DND-41 (cell line): ENCODE results near the gene SENP3.

Experiments
- ATAC-seq: fragments of 200-7000 bp; cut with Tn5 transposase; 3 replicates; pipeline ENCODE4 v1.9.1; 2021; ENCODE audit warnings: low read depth; ENCODE audit not compliant: insufficient read depth
- DNase-seq: peaks from one replicate; pipeline ENCODE4 v3.0.0-alpha.2; 2020
- H2AFZ ChIP-seq: 2 replicates; pipeline ENCODE4 v1.6.0; 2012; ENCODE audit warnings: low read depth, low read length
- H3K27ac ChIP-seq: 2 replicates; pipeline ENCODE4 v1.5.1; 2012; ENCODE audit warnings: low read length, inconsistent platforms
- H3K27me3 ChIP-seq: fragments of 200-600 bp; sonication (generic); 2 replicates; pipeline ENCODE4 v1.6.0; 2012; ENCODE audit warnings: low read length, mild to moderate bottlenecking, inconsistent platforms; ENCODE audit not compliant: insufficient read depth, poor library complexity
- H3K36me3 ChIP-seq: 2 replicates; pipeline ENCODE4 v1.5.1; 2012; ENCODE audit warnings: low read length, inconsistent platforms; ENCODE audit not compliant: insufficient read depth
- H3K4me1 ChIP-seq: 2 replicates; pipeline ENCODE4 v1.5.1; 2012; ENCODE audit warnings: mild to moderate bottlenecking, low read length; ENCODE audit not compliant: insufficient read depth
- H3K4me2 ChIP-seq: 2 replicates; pipeline ENCODE4 v1.6.0; 2012; ENCODE audit warnings: mild to moderate bottlenecking, moderate library complexity, low read length, inconsistent platforms; ENCODE audit not compliant: insufficient read depth
- H3K4me3 ChIP-seq, 2 experiments: fragments of 200-600 bp in 1 of 2; shearing (Covaris generic) in 1 of 2; 2 replicates each; pipeline ENCODE4 v1.5.1; 2012 to 2016; ENCODE audit warnings: inconsistent platforms in 2 of 2, low read length in 2 of 2, mild to moderate bottlenecking in 2 of 2, low read depth in 1 of 2, moderate library complexity in 1 of 2
- H3K79me2 ChIP-seq: 2 replicates; pipeline ENCODE4 v1.6.0; 2012; ENCODE audit warnings: low read length, inconsistent platforms; ENCODE audit not compliant: insufficient read depth
- H3K9ac ChIP-seq: 2 replicates; pipeline ENCODE4 v1.6.0; 2012; ENCODE audit warnings: low read depth, mild to moderate bottlenecking, inconsistent platforms, low read length, moderate library complexity
- H3K9me3 ChIP-seq: 2 replicates; pipeline ENCODE4 v1.5.1; 2012; ENCODE audit warnings: low read length, moderate library complexity, mild to moderate bottlenecking, inconsistent platforms; ENCODE audit not compliant: insufficient read depth, severe bottlenecking
- H4K20me1 ChIP-seq: 2 replicates; pipeline ENCODE4 v1.6.0; 2012; ENCODE audit warnings: low read length; ENCODE audit not compliant: insufficient read depth
- EZH2 ChIP-seq: IDR thresholded peaks from 3 replicates; pipeline ENCODE4 v1.6.1; 2012; ENCODE audit warnings: borderline replicate concordance, low read depth, mild to moderate bottlenecking, moderate library complexity, low read length, inconsistent platforms; ENCODE audit not compliant: severe bottlenecking
- TF ChIP-seq, protein P1 (sequence below): IDR thresholded peaks from 2 replicates; pipeline ENCODE4 v1.5.1; 2012; ENCODE audit warnings: borderline replicate concordance, low read length, moderate library complexity, mild to moderate bottlenecking; ENCODE audit not compliant: poor library complexity, severe bottlenecking; ENCODE audit errors: extremely low read depth

The SENP3 gene

DNA sequence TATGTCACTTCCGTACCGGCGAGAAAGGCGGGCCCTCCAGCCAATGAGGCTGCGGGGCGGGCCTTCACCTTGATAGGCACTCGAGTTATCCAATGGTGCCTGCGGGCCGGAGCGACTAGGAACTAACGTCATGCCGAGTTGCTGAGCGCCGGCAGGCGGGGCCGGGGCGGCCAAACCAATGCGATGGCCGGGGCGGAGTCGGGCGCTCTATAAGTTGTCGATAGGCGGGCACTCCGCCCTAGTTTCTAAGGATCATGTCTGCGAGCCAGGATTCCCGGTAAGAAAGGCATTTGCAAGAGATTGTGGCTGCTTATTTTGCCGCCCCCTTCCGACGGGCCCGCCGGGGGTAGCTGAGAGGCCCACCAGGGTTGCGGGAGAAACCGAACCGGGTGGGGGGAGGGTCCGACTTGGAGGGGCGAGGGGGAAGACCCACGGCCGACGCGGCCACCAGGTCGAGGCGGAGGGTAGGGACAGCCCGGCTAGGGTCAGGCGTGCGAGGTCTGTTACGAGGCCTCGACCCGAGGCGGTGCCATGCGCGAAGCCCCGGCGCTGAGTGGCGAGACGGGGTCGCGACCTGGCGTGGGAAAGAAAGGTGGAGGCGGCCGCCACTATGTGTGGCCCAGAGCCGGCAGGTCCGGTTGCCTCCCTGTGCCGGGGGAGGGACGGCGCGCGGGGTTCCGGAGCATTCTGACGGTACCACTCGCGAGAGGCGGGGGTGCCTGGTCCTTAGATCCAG lies 11.0 kb downstream of the SENP3 start:
- peak overlapping the region; percentile 84 for H3K4me2 ChIP-seq
- peaks cover 48% of the 10 kb centered on the region for H4K20me1 ChIP-seq
- H3K9ac ChIP-seq, result peak overlapping the region; percentile 99
- H3K9me3 ChIP-seq, result no peaks in the 10 kb centered on the region
- peak overlapping the region; percentile 97 for H3K27ac ChIP-seq
- peaks cover 63% of the 10 kb centered on the region for H3K4me1 ChIP-seq
- DNase-seq (peak; percentile 100), ATAC-seq (no peak)
- H3K79me2 ChIP-seq, result peaks cover 76% of the 10 kb centered on the region
- H2AFZ ChIP-seq, result no peak overlapping the region
- peak overlapping the region; percentile 70 for H3K4me3 ChIP-seq
- H3K27me3 ChIP-seq, result no peaks in the 10 kb centered on the region
- peaks cover 82% of the 10 kb centered on the region for H3K36me3 ChIP-seq
- TF ChIP-seq, protein P1, sequence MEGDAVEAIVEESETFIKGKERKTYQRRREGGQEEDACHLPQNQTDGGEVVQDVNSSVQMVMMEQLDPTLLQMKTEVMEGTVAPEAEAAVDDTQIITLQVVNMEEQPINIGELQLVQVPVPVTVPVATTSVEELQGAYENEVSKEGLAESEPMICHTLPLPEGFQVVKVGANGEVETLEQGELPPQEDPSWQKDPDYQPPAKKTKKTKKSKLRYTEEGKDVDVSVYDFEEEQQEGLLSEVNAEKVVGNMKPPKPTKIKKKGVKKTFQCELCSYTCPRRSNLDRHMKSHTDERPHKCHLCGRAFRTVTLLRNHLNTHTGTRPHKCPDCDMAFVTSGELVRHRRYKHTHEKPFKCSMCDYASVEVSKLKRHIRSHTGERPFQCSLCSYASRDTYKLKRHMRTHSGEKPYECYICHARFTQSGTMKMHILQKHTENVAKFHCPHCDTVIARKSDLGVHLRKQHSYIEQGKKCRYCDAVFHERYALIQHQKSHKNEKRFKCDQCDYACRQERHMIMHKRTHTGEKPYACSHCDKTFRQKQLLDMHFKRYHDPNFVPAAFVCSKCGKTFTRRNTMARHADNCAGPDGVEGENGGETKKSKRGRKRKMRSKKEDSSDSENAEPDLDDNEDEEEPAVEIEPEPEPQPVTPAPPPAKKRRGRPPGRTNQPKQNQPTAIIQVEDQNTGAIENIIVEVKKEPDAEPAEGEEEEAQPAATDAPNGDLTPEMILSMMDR, result no peak
- TF ChIP-seq EZH2, result no peak

GRCh38 chr17:7573324-7574080 lies 11.8 kb downstream of the SENP3 start:
- H3K4me1 ChIP-seq, result peaks cover 65% of the 10 kb centered on the region
- H3K4me2 ChIP-seq, result peak overlapping the region; percentile 84
- peaks cover 54% of the 10 kb centered on the region for H4K20me1 ChIP-seq
- peak overlapping the region; percentile 99 for H3K9ac ChIP-seq
- peaks cover 75% of the 10 kb centered on the region for H3K79me2 ChIP-seq
- ATAC-seq, result peak; percentile 47
- no peaks in the 10 kb centered on the region for H3K27me3 ChIP-seq
- H3K9me3 ChIP-seq, result no peaks in the 10 kb centered on the region
- TF ChIP-seq, protein P1, result no peak
- no peak for TF ChIP-seq EZH2
- H3K36me3 ChIP-seq, result peaks cover 85% of the 10 kb centered on the region
- peak overlapping the region; percentile 70 for H3K4me3 ChIP-seq
- peak; percentile 92 for DNase-seq
- peak overlapping the region; percentile 97 for H3K27ac ChIP-seq
- H2AFZ ChIP-seq, result no peak overlapping the region

GRCh38 chr17:7574176-7574953 lies 12.6 kb downstream of the SENP3 start:
- DNase-seq (no peak), ATAC-seq (no peak)
- Histone ChIP-seq H2AFZ (no peak overlapping the region), H3K27me3 (no peaks in the 10 kb centered on the region), H3K4me2 (peak overlapping the region; percentile 84), H3K36me3 (peaks cover 88% of the 10 kb centered on the region), H3K79me2 (peaks cover 72% of the 10 kb centered on the region), H3K27ac (peak overlapping the region; percentile 41), H3K4me1 (peaks cover 72% of the 10 kb centered on the region), H3K9me3 (no peaks in the 10 kb centered on the region), H3K9ac (peak overlapping the region; percentile 99), H3K4me3 (peak overlapping the region; percentile 70), H4K20me1 (peaks cover 61% of the 10 kb centered on the region)
- TF ChIP-seq, protein P1, result no peak
- TF ChIP-seq EZH2, result no peak
